HG03460 (cell line): ENCODE data around the gene EPHB1.

Source experiments
- ATAC-seq: cut with Tn5 transposase; IDR thresholded peaks from one replicate; pipeline ENCODE4 v1.9.1; 2021; ENCODE audit not compliant: unreplicated experiment

EPHB1 gene

GRCh38 chr3:134904776-134905646, 110.0 kb downstream of the EPHB1 start:
- ATAC-seq = no peak

GRCh38 chr3:134905647-134905935, 110.5 kb downstream of the EPHB1 start:
- no peak for ATAC-seq

GRCh38 chr3:134908271-134908670, 113.2 kb downstream of the EPHB1 start:
- no peak for ATAC-seq

- ATAC-seq = no peak
Observed at GRCh38 chr3:134910026-134910425, 115.0 kb downstream of the EPHB1 start.

GRCh38 chr3:134911586-134912548, 116.8 kb downstream of the EPHB1 start:
- no peak for ATAC-seq

- no peak for ATAC-seq
Observed at GRCh38 chr3:134916276-134916961, 121.4 kb downstream of the EPHB1 start.

- ATAC-seq = no peak
Observed at GRCh38 chr3:134917631-134918030, 122.6 kb downstream of the EPHB1 start.

GRCh38 chr3:134918441-134918840, 123.4 kb downstream of the EPHB1 start:
- peak; percentile 89 for ATAC-seq

- ATAC-seq = no peak
Observed at GRCh38 chr3:134922101-134922500, 127.0 kb downstream of the EPHB1 start.

GRCh38 chr3:134922866-134923265, 127.8 kb downstream of the EPHB1 start:
- no peak for ATAC-seq

GRCh38 chr3:134923286-134923685, 128.2 kb downstream of the EPHB1 start:
- no peak for ATAC-seq

GRCh38 chr3:134927599-134927998, 132.5 kb downstream of the EPHB1 start:
- ATAC-seq = no peak

- ATAC-seq = no peak
Observed at GRCh38 chr3:134928392-134928791, 133.3 kb downstream of the EPHB1 start.

- no peak for ATAC-seq
Observed at GRCh38 chr3:134928819-134929218, 133.8 kb downstream of the EPHB1 start.

- peak; percentile 47 for ATAC-seq
Observed at GRCh38 chr3:134929976-134930375, 134.9 kb downstream of the EPHB1 start.

GRCh38 chr3:134931045-134931785, 136.2 kb downstream of the EPHB1 start:
- ATAC-seq = no peak

GRCh38 chr3:134932035-134932434, 137.0 kb downstream of the EPHB1 start:
- no peak for ATAC-seq

- ATAC-seq = no peak
Observed at GRCh38 chr3:134933997-134934396, 138.9 kb downstream of the EPHB1 start.

- no peak for ATAC-seq
Observed at GRCh38 chr3:134934933-134935332, 139.9 kb downstream of the EPHB1 start.

- no peak for ATAC-seq
Observed at GRCh38 chr3:134937256-134938028, 142.4 kb downstream of the EPHB1 start.
